Activated CD4-positive, CD25-positive, alpha-beta regulatory T cell (primary cell): ENCODE results near the gene ETV7.
"Not testable (repeated sequence)": the region's sequence is repeated elsewhere in the genome, so short reads cannot be mapped to it uniquely, and the experiment has no call there.

ENCODE experiments used
- DNase-seq, 4 experiments: peaks; one replicate each; lab custom pipeline; 2025; lab: John Stamatoyannopoulos, UW

Gene ETV7

DNA sequence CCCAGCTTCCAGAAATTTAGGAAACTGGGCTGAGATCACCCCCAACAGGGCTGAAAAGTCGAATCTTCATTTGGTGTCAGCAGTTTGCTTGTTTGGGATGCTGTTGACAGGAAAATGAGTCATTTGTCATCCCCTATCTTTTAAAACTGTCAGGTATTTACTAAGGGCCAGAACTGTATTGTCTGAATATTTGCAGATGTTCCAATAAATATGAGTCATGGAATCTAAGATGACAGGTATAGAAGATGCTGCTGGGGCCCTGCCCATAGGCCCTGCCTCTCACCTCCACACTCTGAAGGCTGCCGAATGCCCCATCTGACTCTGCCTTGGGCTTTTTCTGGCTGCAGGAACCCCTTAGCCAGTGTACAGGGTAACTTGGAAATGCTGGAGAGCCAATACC lies 3.9 kb downstream of the ETV7 start:
- no peak for DNase-seq

DNA sequence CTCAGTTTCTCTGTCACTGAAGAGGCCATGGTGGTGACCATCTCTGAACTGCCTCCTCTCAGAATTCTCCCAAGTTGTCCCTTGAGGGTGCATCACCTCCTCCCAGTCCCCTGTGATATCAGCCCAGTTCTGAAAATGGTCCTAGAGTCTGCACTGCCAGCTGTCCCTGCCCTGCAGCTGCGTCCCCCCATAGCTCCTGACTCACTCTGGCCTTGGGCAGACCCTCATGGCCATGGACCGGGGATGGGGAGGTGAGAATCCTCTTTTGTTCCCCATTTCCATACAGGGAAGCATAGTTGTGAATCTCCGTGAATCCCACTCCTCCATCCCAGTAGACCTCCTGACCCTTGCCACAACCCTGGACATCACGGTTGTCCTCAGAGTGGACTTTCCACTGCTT lies 4.5 kb downstream of the ETV7 start:
- no peak for DNase-seq

DNA sequence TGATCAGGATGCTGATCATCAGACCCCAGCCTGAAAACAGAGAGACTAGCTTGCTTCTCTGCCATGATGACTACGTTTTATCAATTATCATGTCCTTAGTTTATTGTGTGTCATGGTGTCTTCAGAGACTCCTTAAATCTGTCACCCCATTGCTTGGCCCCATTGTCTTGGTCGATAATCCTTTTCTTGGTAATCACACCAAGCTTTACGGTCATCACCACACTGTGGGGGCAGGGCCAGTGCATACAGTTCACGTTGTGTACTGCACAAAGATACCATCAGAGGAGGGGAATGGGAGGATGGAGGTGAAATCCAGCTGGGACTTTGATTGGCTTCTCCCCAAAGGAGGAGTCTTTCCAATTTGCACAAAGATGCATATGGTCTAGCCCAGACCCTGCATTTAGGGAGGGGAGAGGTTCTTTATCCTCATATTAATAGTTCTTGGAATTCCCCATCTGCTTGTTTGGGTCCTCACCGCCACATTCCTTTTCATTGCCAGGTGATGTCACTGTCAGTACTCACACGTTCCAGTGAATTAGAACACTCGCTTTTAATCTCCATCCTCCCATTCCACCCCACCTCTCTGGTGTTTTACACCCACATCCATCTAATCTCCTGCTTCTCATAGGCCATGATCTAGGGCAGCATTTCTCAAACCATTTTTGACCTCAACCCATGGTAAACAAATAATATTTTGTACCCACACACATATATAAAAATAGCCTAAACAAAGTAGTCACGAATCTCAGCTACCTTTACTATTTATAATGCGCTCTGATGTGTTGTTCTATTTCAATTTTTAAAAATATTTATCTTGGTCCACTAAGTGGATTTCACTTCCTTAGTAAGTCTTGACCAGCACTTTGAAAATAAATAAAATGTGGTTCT lies 5.7 kb downstream of the ETV7 start:
- no peak for DNase-seq

DNA sequence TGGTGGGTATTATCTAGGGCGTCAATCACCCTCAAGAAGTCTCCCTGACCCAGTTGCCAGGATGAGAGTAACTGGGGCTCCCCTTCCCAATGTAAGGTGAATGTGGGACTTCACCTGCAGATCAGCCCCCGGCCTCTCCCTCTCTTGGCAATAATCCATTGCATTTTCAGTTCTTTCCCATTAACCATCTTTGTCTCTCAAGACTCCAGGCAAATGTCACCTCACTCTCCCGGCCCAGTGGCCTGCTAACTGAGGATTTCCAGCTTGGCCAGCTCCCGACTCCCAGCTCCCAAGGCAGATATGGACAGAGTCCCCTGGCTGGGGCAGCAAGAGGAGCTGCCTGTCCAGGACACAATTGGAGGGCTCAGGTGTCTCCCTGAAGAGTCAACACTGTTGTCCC lies 7.3 kb downstream of the ETV7 start:
- no peak for DNase-seq

DNA sequence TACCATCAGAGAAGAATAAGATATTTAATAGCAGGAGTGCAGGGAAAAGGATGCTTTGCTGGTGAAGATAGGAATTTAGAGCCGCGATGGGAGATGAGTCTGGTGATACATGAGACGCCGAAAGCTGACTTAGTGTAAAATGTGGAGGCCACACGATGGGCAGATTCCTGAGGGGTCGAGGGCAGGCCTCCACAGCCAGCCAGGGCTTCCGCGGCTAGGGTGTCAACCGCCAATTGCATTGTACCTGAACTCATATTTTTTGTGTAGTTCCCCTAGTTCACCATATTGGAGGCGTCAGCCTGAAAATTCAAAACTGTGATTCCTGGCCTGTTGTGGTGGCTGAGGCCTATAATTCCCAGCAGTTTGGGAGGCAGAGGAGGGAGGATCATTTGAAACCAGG lies 8.5 kb downstream of the ETV7 start:
- DNase-seq: no peak

DNA sequence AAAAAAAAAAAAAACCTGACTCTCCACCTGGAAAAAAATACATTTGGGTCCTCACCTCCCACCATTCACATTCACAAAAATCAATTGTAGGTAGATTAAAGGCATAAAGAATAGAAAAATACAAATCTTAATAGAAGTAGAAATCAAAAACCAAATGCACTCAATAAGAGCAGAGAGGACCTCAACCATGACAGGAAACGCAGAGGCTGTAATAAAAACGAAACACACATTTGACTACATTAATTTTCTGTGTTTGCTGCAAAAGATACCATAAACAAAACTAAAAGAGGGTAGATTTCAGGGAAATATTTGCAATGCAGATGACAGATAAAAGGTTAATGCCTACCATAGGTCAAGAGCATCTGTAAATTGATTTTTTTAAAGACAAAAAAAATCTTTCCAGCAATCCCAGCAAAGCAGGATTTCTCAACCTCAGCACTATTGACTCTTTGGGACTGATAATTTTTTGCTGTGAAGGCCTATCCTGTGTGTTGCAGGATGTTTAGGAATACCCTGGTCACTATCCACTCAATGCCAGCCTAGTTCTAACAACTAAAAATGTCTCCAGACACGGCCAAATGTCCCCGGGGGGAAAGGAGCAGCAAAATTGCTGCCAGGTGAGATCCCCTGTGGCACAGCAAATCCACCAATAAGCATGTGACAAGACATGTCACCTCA lies 9.1 kb downstream of the ETV7 start:
- no peak for DNase-seq

DNA sequence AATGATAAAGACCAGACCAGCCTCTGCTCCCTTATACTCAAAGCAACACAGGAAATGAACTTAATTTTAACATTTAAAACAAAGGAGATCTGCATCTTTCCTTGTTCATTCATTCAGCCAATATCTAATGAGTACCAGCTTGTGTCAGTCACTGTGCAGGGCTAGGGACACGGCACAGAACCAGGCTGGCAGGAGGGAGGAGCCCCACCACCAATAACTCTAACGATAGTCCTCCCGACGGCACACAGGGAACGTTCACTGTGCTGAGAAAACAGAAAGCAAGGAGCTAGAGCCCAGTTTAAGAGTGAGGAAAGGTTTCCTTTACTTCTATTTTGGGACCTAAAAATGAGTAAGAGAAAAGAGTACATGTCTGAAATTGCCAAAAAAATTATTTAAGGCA lies 9.9 kb downstream of the ETV7 start:
- no peak for DNase-seq

DNA sequence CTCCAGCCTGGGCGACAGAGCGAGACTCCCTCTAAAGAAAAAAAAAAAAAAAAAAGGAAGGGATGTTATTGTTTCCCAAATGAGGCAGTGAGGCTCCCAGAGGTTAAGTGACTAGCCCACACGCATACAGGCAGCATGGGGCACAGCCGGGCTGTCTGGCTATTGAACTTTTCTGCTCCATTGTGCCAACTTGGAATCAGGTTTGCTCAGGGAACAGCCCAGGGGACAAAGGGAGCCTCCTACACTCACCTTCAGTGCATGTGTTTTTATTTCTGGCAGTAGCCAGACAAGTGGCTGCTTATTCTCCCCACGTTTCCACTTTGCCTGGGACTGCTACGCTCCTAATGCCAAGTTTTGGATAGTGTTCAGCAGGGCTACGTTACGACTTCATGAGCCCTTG lies 10.7 kb downstream of the ETV7 start:
- no peak for DNase-seq

DNA sequence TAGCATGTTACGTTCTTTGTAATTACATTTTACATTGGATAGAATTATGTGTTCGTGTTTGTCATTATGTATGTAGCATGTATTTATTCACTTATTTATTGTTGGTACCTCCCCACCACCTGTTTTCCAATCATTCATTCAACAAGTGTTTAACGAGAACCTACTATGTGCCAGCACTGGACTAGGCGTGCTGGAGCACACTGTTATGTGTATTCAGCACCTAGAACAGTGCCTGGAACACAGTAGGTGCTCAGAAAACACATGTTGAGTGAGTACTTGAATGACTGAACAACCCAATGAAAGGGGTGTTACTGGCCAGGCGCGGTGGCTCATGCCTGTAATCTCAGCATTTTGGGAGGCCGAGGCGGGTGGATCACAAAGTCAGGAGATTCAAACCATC lies 11.3 kb downstream of the ETV7 start:
- no peak for DNase-seq

DNA sequence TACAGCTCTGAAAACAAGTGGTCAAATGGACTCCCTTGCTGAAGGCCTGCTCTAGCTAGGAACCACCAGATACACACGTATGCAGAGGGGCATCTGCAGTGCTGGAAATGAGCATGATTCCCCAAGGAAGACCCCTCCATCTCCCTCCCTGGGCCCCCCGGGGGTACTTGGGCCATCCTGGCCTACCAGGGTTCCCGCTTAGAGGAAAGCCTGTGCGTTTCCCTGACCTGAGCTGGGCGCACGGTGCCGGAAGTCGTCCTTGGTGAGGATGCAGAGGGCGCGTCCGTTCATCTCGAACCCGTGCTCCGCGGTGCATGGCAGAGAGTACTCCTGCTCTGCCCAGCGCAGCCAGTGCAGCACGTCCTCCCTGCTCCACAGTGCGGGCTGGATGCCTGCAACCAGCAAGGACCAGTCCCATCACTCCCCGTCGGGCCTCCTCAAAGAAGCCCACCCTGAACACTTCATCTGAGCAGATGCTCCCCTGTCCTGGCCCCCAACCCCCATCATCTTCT lies 11.8 kb downstream of the ETV7 start:
- no peak for DNase-seq

DNA sequence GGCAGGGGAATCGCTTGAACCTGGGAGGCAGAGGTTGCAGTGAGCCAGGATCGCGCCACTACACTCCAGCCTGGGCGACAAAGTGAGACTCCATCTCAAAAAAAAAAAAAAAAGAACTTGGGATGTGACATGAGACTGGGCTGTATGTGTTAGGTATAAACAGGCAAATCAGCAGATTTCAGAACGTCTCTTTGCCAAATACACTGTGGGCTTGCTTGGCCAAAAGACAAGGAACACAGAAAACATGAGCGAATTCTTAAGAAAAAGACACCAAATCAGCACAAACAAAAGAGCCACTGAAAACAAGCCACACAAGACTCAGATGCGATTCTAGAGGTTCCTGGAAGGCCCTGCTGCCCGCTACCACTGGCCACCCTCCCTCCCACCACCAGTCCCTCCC lies 12.5 kb downstream of the ETV7 start:
- DNase-seq: no peak

DNA sequence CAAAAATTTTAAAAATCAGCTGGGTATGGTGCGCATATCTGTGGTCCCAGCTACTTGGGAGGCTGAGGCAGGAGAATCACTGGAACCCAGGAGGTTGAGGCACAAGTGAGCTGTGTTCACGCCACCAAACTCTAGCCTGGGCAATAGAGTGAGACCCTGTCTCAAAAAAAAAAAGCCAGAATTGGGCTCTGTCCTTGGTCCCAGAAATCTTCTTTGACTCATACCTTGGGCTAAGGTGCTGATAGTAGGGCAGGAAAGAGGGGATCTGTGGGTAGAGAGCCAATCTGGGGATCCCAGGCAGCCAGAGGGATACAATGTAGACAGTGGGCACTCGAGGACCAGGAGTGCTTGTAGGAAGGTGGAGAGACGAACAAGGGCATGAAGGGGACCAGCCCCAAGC lies 13.3 kb downstream of the ETV7 start:
- no peak for DNase-seq

DNA sequence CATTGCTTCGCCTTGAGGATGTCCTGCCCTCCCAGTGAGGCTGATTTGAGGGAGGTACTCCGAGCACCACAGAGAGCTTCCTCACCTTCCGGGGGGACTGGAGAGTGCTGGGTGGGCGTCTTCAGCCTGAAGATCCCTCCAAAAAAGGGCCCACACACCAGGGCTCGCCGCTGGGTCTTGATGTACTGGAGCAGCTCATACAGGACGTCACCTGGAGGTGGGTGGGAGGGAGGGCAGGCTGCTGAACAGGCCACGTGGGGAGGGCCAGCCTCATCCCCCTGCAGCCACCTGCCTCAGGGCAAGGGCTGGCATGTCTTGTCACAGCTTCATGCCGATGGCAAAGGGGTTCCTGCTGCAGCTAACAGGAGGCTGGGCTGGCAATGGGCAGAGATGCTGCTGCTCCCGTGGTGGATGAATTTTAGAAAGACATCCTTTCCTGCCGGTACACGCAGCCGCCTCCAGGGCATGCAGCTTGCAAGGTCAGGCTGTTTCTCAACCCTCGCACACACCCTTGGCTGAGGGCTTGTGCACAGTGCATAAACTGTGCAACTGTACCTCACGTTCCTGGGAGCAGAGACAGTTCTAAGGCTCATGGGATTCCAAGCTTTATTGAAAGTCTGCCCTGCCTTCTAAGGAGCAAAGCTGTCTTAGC lies 14.0 kb downstream of the ETV7 start:
- no peak for DNase-seq

DNA sequence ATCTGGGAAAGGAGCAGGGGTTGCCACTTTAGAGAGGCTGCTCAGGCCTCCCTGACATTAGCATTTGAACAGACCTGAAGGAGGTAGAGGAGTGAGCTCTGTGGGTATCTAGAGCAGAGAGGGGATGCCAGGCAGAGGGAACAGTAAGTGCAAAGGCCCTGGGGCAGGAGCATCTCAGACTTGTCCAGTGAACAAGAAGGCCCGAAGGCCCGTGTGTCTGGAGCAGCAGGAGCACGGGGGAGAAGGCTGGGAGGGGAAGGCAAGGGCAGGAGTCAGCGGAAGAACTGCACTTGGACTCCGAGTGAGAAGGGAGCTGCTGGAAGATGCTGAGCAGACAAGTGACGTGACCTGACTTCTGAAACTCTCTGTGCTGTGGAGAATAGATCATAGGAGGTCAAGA lies 15.4 kb downstream of the ETV7 start:
- no peak for DNase-seq

DNA sequence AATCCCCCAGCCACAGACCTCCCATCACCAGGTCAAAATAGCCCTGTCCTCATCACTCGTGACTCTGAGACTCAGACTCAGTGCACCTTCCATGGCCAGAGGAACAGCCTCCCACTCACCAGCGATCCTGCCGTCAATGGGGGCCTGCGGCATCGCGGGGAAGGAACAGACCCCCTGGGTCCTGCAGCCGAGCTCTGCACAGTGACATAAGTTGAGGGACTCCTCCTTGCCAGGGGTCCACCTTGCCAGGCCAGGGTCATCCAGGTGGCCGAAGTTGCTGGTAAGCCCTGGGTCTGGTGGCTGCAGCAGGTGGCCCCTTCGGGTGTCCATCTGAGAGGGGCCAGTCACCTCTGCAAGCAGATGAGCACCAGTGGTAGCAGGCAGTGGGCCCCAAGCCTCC lies 16.3 kb downstream of the ETV7 start:
- DNase-seq: no peak

DNA sequence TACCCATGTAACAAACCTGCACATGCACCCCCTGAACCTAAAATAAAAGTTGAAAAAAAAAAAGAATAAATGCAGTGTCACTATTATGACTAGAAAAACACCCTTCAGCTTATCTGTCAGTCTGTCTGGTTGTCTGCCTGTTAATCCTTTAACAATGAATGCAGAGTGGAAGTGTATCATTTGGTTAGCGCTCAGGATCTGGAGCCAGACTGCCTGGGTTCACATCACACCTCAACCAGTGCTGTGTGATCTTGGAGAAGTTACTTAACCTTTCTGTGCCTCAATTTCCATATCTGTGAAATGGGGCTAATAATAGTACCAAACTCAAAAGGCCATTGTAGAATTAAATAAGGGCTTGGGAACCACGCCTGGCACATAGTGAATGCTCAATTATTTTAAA lies 16.8 kb downstream of the ETV7 start:
- DNase-seq: no peak

DNA sequence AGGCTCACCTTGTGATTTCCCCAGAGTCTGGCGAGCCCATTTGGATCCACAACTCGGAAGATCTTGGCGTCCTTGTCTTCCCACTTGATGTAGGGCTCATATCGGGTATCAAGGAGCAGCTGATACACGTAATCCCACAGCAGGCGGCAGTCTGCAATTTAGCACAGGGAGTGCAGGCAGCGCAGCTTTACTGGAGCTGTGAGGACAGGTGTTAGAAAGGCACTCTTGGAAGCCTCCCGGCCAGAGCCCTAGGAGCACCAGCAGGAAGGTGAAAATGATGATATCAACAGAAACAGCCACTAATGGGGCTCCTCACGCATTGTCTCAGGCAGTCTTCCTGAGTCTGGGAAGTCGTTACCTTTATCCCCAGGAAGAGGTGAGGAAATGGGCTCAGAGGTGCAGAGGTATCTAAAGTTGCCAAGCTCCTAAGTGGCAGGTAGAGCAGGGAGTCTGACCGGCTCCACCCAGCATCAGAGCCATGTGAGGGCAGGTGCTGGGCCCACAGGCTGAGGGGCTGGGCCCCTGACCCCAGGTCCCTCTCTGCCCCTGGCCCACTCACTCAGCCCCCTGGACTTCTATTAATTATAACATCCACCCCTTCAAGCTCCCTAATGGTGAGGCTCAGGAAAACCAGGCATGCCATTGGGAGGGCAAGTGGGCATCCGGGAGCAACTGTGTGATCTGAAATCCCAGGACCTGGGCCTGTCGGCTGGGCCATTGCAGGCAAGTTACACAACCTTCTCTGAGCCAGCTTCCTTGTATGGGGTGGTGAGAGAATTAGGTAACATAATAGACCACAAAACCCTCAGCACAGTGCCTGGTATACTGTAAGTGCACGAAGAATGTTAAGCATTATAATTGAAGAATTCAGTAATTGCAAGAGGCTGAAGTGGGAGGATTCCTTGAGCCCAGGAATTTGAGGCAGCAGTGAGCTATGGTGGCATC lies 18.3 kb downstream of the ETV7 start:
- DNase-seq: no peak

DNA sequence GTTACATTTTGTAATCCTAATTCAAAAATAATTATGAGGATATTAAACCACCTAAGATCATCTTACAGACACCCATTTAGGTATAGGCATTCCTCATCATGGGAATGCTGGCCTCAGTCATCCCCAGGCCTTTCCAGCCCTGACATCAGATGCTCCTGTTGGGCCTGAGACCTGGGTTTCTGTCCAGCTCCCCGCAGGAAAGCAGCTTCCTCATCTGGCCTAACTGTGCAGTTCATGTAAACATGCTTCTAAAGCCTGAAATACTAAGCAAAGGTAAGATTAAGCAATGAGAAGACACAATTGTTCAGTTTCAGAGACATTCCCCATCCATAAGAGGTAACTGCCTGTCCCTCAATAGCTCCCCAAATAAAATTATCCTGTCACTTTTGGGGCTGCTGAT lies 19.0 kb downstream of the ETV7 start:
- DNase-seq: no peak

DNA sequence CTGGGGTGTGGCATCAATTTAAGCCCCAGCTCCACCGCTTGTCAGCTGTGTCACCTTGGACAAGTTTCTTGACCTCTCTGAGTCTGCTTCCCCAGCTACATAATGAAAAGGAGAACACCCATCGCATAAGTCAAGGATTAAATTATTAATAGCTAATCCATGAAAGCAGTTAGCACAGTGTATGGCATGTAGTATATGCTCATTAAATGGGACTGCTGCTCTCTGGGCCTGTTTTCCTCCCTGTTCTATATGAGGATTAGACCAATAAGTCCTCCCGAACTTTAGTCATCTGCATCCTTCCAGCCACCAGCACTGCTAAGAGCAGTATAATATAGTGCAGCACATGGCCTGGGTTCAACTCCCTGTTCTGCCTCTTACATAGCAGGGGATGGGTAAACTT lies 19.7 kb downstream of the ETV7 start:
- no peak for DNase-seq

DNA sequence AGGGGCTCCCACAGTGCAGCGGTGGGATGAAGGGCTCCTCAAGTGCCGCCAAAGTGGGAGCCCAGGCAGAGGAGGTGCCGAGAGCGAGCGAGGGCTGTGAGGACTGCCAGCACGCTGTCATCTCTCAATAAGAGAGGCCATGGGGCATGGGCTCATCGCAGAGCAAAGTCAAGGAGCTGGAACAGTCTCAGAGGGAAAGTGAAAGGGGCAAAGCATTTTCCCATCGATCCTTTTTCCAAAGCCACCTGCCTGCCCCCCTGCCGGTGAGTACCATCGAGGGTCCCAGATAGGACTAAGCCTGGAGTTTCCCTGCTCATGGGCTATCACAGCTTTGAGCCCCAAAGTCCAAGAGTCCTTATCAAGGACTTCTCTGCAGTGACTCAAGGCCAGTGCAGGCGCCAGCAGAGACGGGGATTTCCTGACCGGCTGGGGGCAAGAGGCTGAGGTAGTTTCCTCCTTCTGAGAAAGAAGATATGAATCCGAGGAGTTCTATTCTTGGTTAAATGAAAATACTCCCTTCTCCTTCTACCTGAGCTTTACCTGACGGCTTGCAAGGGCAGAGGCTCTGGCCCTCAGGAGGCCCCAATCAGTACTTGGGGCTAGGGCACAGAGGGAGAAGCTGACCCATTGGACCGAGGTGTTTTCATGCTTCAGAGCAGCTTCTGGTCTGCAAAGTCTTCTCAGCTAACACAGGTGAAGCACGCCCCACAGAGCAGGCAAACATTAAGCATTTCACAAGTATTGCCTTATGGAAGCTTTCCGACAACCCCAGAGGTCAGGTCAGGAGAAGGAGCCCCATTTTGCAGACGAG lies 22.6 kb downstream of the ETV7 start:
- DNase-seq: no peak

DNA sequence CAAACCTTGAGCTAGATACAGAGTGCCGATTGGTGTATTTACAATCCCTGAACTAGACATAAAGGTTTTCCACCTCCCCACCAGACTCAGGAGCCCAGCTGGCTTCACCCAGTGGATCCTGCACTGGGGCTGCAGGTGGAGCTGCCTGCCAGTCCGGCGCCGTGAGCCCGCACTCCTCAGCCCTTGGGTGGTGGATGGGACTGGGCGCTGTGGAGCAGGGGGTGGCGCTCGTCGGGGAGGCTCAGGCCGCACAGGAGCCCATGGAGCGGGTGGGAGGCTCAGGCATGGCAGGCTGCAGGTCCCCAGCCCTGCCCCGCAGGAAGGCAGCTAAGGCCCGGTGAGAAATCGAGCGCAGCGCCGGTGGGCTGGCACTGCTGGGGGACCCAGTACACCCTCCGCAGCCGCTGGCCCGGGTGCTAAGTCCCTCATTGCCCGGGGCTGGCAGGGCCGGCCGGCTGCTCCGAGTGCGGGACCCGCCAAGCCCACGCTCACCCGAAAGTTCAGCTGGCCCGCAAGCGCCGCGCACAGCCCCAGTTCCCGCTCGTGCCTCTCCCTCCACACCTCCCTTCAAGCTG lies 23.3 kb downstream of the ETV7 start:
- not testable (repeated sequence) for DNase-seq
